ENCODE data around the gene LRRC23.
A peak's percentile ranks its signal among the peaks of the same experiment; 100 is the strongest.

The LRRC23 gene

DNA sequence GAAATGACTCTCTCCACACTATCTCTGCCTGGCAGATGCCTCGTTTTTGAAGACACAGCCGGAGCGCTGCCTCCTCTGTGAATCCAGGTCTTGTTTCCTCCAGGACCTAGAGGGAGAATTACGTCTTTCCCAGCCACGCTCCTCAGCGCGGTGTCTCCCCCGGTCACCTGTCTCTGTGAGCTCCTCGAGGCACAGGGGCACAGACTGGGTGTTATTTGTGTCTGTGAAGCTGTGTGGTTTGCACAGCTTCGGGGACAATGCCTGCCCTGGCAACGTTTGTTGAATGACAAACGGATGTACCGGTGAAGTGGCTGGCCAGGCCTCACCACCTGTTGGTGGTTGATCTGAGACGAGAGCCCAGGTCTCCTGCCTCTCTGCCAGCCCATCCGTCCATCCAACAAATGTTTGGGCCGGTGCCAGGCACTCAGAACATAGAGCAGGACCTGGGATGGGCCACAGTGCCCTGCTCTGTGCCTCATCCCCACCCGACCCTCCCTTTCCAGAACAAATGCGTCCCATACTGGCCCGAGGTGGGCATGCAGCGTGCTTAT lies 52.6 kb downstream of the LRRC23 start:
- DNase-seq (ENCODE audit: extremely low read depth, low read depth), result no peak
- H3K4me3 ChIP-seq (replicated peaks; ENCODE audit: low read depth, low read length), result no peak overlapping the region
- no peak for TF ChIP-seq CTCF (IDR thresholded peaks at IDR 0.05; ENCODE audit: low read depth, low read length, missing control alignments)

GRCh38 chr12:6957741-6958608 lies 53.4 kb downstream of the LRRC23 start:
- TF ChIP-seq CTCF (IDR thresholded peaks at IDR 0.05; ENCODE audit: low read depth, low read length, missing control alignments), result no peak
- no peak overlapping the region for H3K4me3 ChIP-seq (replicated peaks; ENCODE audit: low read depth, low read length)
- no peak for DNase-seq (ENCODE audit: extremely low read depth, low read depth)

- H3K4me3 ChIP-seq (replicated peaks; ENCODE audit: low read depth, low read length), result no peak overlapping the region
- DNase-seq (ENCODE audit: extremely low read depth, low read depth), result no peak
- no peak for TF ChIP-seq CTCF (IDR thresholded peaks at IDR 0.05; ENCODE audit: low read depth, low read length, missing control alignments)
These were observed 54.0 kb downstream of the LRRC23 start for GRCh38 chr12:6958609-6959057.

- no peak for DNase-seq (ENCODE audit: extremely low read depth, low read depth)
- no peak overlapping the region for H3K4me3 ChIP-seq (replicated peaks; ENCODE audit: low read depth, low read length)
- TF ChIP-seq CTCF (IDR thresholded peaks at IDR 0.05; ENCODE audit: low read depth, low read length, missing control alignments), result no peak
These were observed 54.6 kb downstream of the LRRC23 start for GRCh38 chr12:6959058-6959804.

GRCh38 chr12:6959805-6960592 lies 55.4 kb downstream of the LRRC23 start:
- H3K4me3 ChIP-seq (replicated peaks; ENCODE audit: low read depth, low read length), result no peak overlapping the region
- TF ChIP-seq CTCF (IDR thresholded peaks at IDR 0.05; ENCODE audit: low read depth, low read length, missing control alignments), result no peak
- DNase-seq (ENCODE audit: extremely low read depth, low read depth), result no peak

DNA sequence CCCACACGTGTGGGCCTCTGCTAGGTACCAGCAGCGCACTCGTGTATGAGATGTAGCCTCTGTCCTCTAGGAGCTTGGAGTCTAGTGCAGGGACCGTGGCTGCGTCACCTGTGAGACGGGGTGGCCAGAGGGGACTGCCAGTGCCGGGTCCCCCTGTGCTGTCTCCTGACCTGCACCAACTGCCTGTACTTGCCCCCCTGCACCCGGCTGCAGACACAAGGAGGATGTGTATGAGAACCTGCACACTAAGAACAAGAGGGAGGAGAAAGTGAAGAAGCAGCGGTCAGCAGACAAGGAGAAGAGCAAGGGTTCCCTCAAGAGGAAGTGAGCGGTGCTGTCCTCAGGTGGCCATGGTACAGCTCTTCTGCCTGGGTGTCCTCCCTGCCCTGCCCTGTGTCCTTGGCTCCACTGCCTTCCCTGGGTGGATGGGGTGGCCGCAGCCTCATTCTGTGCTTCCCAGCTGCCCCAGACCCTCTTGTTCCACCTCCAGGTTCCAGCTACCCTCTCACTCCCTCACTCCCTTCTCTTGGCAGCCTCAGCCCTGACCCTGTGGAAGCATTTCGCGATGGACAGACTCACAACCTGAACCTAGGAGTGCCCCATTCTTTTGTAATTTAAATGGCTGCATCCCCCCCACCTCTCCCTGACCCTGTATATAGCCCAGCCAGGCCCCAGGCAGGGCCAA lies 56.1 kb downstream of the LRRC23 start:
- no peak for DNase-seq (ENCODE audit: extremely low read depth, low read depth)
- peak; percentile 6 for TF ChIP-seq CTCF (IDR thresholded peaks at IDR 0.05; ENCODE audit: low read depth, low read length, missing control alignments)
- H3K4me3 ChIP-seq (replicated peaks; ENCODE audit: low read depth, low read length), result no peak overlapping the region
